Mesendoderm (in vitro differentiated cells): ENCODE data around the gene RASGRP2.

ENCODE experiments used
- DNase-seq: peaks from one replicate; pipeline ENCODE4 v3.0.0; 2013
- H2AK5ac ChIP-seq: 2 replicates; pipeline ENCODE4 v1.6.1; 2013; ENCODE audit warnings: low read length, inconsistent platforms
- H2BK120ac ChIP-seq: 2 replicates; pipeline ENCODE4 v1.6.1; 2013; ENCODE audit warnings: low read depth, mild to moderate bottlenecking, low read length, moderate library complexity, mixed read lengths
- H2BK15ac ChIP-seq: replicated peaks from 2 replicates; pipeline ENCODE4 v1.6.1; 2013; ENCODE audit warnings: low read depth, mild to moderate bottlenecking, moderate library complexity
- H2BK5ac ChIP-seq: 2 replicates; pipeline ENCODE4 v1.6.1; 2013; ENCODE audit warnings: low read length, inconsistent platforms
- H3K18ac ChIP-seq: 2 replicates; pipeline ENCODE4 v1.6.1; 2013; ENCODE audit warnings: mild to moderate bottlenecking, low read length, mixed read lengths
- H3K23ac ChIP-seq: one replicate; pipeline ENCODE4 v1.6.1; 2013; ENCODE audit warnings: low read length
- H3K27ac ChIP-seq: 2 replicates; pipeline ENCODE4 v1.5.1; 2013; ENCODE audit warnings: low read depth, mild to moderate bottlenecking, inconsistent platforms, low read length, moderate library complexity
- H3K27me3 ChIP-seq: 2 replicates; pipeline ENCODE4 v1.6.1; 2013; ENCODE audit warnings: low read length, control low read depth, mild to moderate bottlenecking, inconsistent platforms; ENCODE audit not compliant: insufficient read depth, poor library complexity
- H3K36me3 ChIP-seq: 2 replicates; pipeline ENCODE4 v1.6.1; 2013; ENCODE audit warnings: low read length, inconsistent platforms; ENCODE audit not compliant: control insufficient read depth, insufficient read depth
- H3K4ac ChIP-seq: one replicate; pipeline ENCODE4 v1.6.1; 2013; ENCODE audit warnings: low read depth, mild to moderate bottlenecking, low read length, moderate library complexity
- H3K4me1 ChIP-seq: 2 replicates; pipeline ENCODE4 v1.6.1; 2013; ENCODE audit warnings: low read depth, low read length, inconsistent platforms; ENCODE audit not compliant: control insufficient read depth
- H3K4me2 ChIP-seq: 2 replicates; pipeline ENCODE4 v1.6.1; 2013; ENCODE audit warnings: low read length
- H3K4me3 ChIP-seq: 2 replicates; pipeline ENCODE4 v1.5.1; 2013; ENCODE audit warnings: mild to moderate bottlenecking, low read length
- H3K56ac ChIP-seq: one replicate; pipeline ENCODE4 v1.6.1; 2013; ENCODE audit warnings: low read length
- H3K79me1 ChIP-seq: 2 replicates; pipeline ENCODE4 v1.6.1; 2013; ENCODE audit warnings: low read length, inconsistent platforms
- H3K79me2 ChIP-seq: 2 replicates; pipeline ENCODE4 v1.6.1; 2013; ENCODE audit warnings: mild to moderate bottlenecking, low read length; ENCODE audit not compliant: control insufficient read depth, insufficient read depth
- H3K9ac ChIP-seq: 2 replicates; pipeline ENCODE4 v1.6.1; 2013; ENCODE audit warnings: low read length, inconsistent platforms
- H4K5ac ChIP-seq: one replicate; pipeline ENCODE4 v1.6.1; 2013; ENCODE audit warnings: low read length
- H4K8ac ChIP-seq: one replicate; pipeline ENCODE4 v1.6.1; 2013; ENCODE audit warnings: low read depth, mild to moderate bottlenecking, control low read depth, low read length, moderate library complexity
- WGBS: extraction: QIAGEN DNeasy Blood & Tissue Kit; methylation state at CpG from one replicate; pipeline ENCODE4 v1.1.7; 2013; ENCODE audit warnings: low lambda C conversion rate, missing lambda C conversion rate; ENCODE audit not compliant: insufficient coverage; ENCODE audit errors: extremely low coverage; 5-methylcytosine and 5-hydroxymethylcytosine counted together

Gene RASGRP2

GRCh38 chr11:64764040-64764611, 20.2 kb upstream of the RASGRP2 start:
- Histone ChIP-seq H3K79me1 (peaks cover 10% of the 10 kb centered on the region), H4K8ac (no peak overlapping the region), H3K79me2 (peaks cover 11% of the 10 kb centered on the region), H3K18ac (no peak overlapping the region), H3K4me2 (no peak overlapping the region), H2AK5ac (no peak overlapping the region), H2BK120ac (no peak overlapping the region), H2BK5ac (no peak overlapping the region), H2BK15ac (no peak overlapping the region), H4K5ac (no peak overlapping the region), H3K56ac (no peak overlapping the region), H3K9ac (peak overlapping the region; percentile 17), H3K36me3 (peaks cover 39% of the 10 kb centered on the region), H3K23ac (no peak overlapping the region), H3K27ac (peak overlapping the region; percentile 65), H3K4me3 (no peak overlapping the region), H3K4ac (no peak overlapping the region), H3K27me3 (no peaks in the 10 kb centered on the region), H3K4me1 (peaks cover 4% of the 10 kb centered on the region)
- DNase-seq: no peak
- WGBS: no CpG with 5 or more reads among the region's 11 CpGs

- H3K56ac ChIP-seq: no peak overlapping the region
- WGBS: no CpG with 5 or more reads among the region's 6 CpGs
- H3K4ac ChIP-seq: no peak overlapping the region
- H4K5ac ChIP-seq: no peak overlapping the region
- peaks cover 4% of the 10 kb centered on the region for H3K4me1 ChIP-seq
- H3K23ac ChIP-seq: no peak overlapping the region
- peaks cover 10% of the 10 kb centered on the region for H3K79me1 ChIP-seq
- no peak overlapping the region for H2AK5ac ChIP-seq
- H2BK5ac ChIP-seq: no peak overlapping the region
- peaks cover 34% of the 10 kb centered on the region for H3K36me3 ChIP-seq
- no peak for DNase-seq
- H3K18ac ChIP-seq: no peak overlapping the region
- H3K4me2 ChIP-seq: no peak overlapping the region
- peak overlapping the region; percentile 65 for H3K27ac ChIP-seq
- H3K27me3 ChIP-seq: no peaks in the 10 kb centered on the region
- H2BK15ac ChIP-seq: no peak overlapping the region
- no peak overlapping the region for H3K9ac ChIP-seq
- H4K8ac ChIP-seq: no peak overlapping the region
- peaks cover 11% of the 10 kb centered on the region for H3K79me2 ChIP-seq
- no peak overlapping the region for H3K4me3 ChIP-seq
- H2BK120ac ChIP-seq: no peak overlapping the region
These were observed 19.6 kb upstream of the RASGRP2 start for GRCh38 chr11:64763526-64764039.

GRCh38 chr11:64762674-64763525, 19.0 kb upstream of the RASGRP2 start:
- Histone ChIP-seq H3K79me1 (peaks cover 10% of the 10 kb centered on the region), H3K36me3 (peaks cover 29% of the 10 kb centered on the region), H2BK120ac (no peak overlapping the region), H3K27me3 (no peaks in the 10 kb centered on the region), H3K79me2 (peaks cover 8% of the 10 kb centered on the region), H2AK5ac (no peak overlapping the region), H4K8ac (no peak overlapping the region), H3K18ac (no peak overlapping the region), H2BK5ac (no peak overlapping the region), H3K4me3 (no peak overlapping the region), H4K5ac (no peak overlapping the region), H3K23ac (no peak overlapping the region), H3K4me2 (no peak overlapping the region), H3K9ac (no peak overlapping the region), H3K27ac (peak overlapping the region; percentile 65), H3K56ac (no peak overlapping the region), H3K4me1 (peaks cover 4% of the 10 kb centered on the region), H3K4ac (no peak overlapping the region), H2BK15ac (no peak overlapping the region)
- DNase-seq: peak; percentile 69
- no CpG with 5 or more reads among the region's 13 CpGs for WGBS

GRCh38 chr11:64762277-64762673, 18.3 kb upstream of the RASGRP2 start:
- H3K56ac ChIP-seq: no peak overlapping the region
- no peak overlapping the region for H3K27ac ChIP-seq
- no peak overlapping the region for H2BK5ac ChIP-seq
- H2BK120ac ChIP-seq: no peak overlapping the region
- H2AK5ac ChIP-seq: no peak overlapping the region
- H3K36me3 ChIP-seq: peaks cover 24% of the 10 kb centered on the region
- H3K4ac ChIP-seq: no peak overlapping the region
- H3K4me1 ChIP-seq: peaks cover 4% of the 10 kb centered on the region
- DNase-seq: no peak
- no peak overlapping the region for H4K5ac ChIP-seq
- H3K18ac ChIP-seq: no peak overlapping the region
- no peak overlapping the region for H2BK15ac ChIP-seq
- H3K9ac ChIP-seq: no peak overlapping the region
- H3K79me1 ChIP-seq: peaks cover 7% of the 10 kb centered on the region
- peaks cover 4% of the 10 kb centered on the region for H3K79me2 ChIP-seq
- no peak overlapping the region for H3K4me2 ChIP-seq
- no peak overlapping the region for H3K23ac ChIP-seq
- no peaks in the 10 kb centered on the region for H3K27me3 ChIP-seq
- H4K8ac ChIP-seq: no peak overlapping the region
- H3K4me3 ChIP-seq: no peak overlapping the region
- no CpG with 5 or more reads among the region's 5 CpGs for WGBS

- Histone ChIP-seq H3K23ac (no peak overlapping the region), H3K79me1 (no peaks in the 10 kb centered on the region), H3K27me3 (no peaks in the 10 kb centered on the region), H3K9ac (no peak overlapping the region), H3K4me3 (no peak overlapping the region), H3K4me1 (peaks cover 4% of the 10 kb centered on the region), H2BK120ac (no peak overlapping the region), H3K36me3 (peaks cover 17% of the 10 kb centered on the region), H2BK15ac (no peak overlapping the region), H3K18ac (no peak overlapping the region), H3K27ac (no peak overlapping the region), H3K79me2 (no peaks in the 10 kb centered on the region), H3K4me2 (no peak overlapping the region), H2AK5ac (no peak overlapping the region), H3K56ac (no peak overlapping the region), H4K5ac (no peak overlapping the region), H2BK5ac (no peak overlapping the region), H3K4ac (no peak overlapping the region), H4K8ac (no peak overlapping the region)
- no CpG with 5 or more reads among the region's 7 CpGs for WGBS
- DNase-seq: no peak
These were observed 16.9 kb upstream of the RASGRP2 start for GRCh38 chr11:64760759-64761420.
